Natural killer cell (primary cell): Measurements from ENCODE around the gene RNASE9. TPM values are rescaled to one million over a fixed set of nuclear protein-coding genes. Genes with fewer than 3 reads are reported as not detected.
"Not testable (repeated sequence)": the region's sequence is repeated elsewhere in the genome, so short reads cannot be mapped to it uniquely, and the experiment has no call there.

Experiments
- ATAC-seq, 3 donors: fragments of 150-1000 bp in 2 of 3; fragments of 200-7000 bp in 1 of 3; cut with Tn5 transposase; 1 replicate in 1 of 3; 2 replicates in 2 of 3; pipeline ENCODE4 v1.10.0; 2021; ENCODE audit warnings: mild to moderate bottlenecking in 2 of 3, moderate library complexity in 2 of 3
- DNase-seq, 2 donors: peaks; one replicate each; pipeline versions ENCODE4 v3.0.0 to v3.0.0-alpha.2; 2013 to 2021; ENCODE audit warnings: mixed read lengths in 1 of 2
- H3K27ac ChIP-seq: one replicate; pipeline ENCODE4 v1.5.1; 2013; ENCODE audit warnings: mild to moderate bottlenecking, low read length
- H3K27me3 ChIP-seq: one replicate; pipeline ENCODE4 v1.6.1; 2013; ENCODE audit warnings: low read length; ENCODE audit not compliant: control insufficient read depth, insufficient read depth
- H3K36me3 ChIP-seq: one replicate; pipeline ENCODE4 v1.6.1; 2013; ENCODE audit warnings: low read length; ENCODE audit not compliant: control insufficient read depth, insufficient read depth
- H3K4me1 ChIP-seq: one replicate; pipeline ENCODE4 v1.6.1; 2013; ENCODE audit warnings: low read length; ENCODE audit not compliant: control insufficient read depth, insufficient read depth
- H3K4me3 ChIP-seq: one replicate; pipeline ENCODE4 v1.5.1; 2013; ENCODE audit warnings: low read length
- H3K9me3 ChIP-seq: one replicate; pipeline ENCODE4 v1.6.1; 2013; ENCODE audit warnings: low read length; ENCODE audit not compliant: control insufficient read depth, insufficient read depth
- H3K27ac Mint-ChIP-seq, 2 donors: one replicate each; pipeline ENCODE4 v1.8.0; 2022; ENCODE audit warnings: mild to moderate bottlenecking in 2 of 2, mixed read lengths in 2 of 2, moderate library complexity in 1 of 2
- H3K27me3 Mint-ChIP-seq, 2 donors: one replicate each; pipeline ENCODE4 v1.8.0; 2022; ENCODE audit warnings: low read depth in 2 of 2, mixed read lengths in 2 of 2
- H3K36me3 Mint-ChIP-seq: one replicate; pipeline ENCODE4 v1.8.0; 2022; ENCODE audit warnings: mixed read lengths
- H3K4me1 Mint-ChIP-seq, 2 donors: one replicate each; pipeline ENCODE4 v1.8.0; 2022; ENCODE audit warnings: mixed read lengths in 2 of 2
- H3K4me3 Mint-ChIP-seq: one replicate; pipeline ENCODE4 v1.8.0; 2022; ENCODE audit warnings: mild to moderate bottlenecking, moderate library complexity, mixed read lengths
- H3K9me3 Mint-ChIP-seq, 2 donors: one replicate each; pipeline ENCODE4 v1.8.0; 2022; ENCODE audit warnings: mixed read lengths in 2 of 2
- WGBS: methylation state at CpG from one replicate; pipeline ENCODE4 v1.1.7; 2013; ENCODE audit warnings: missing lambda C conversion rate; ENCODE audit not compliant: insufficient coverage; 5-methylcytosine and 5-hydroxymethylcytosine counted together
- intact Hi-C: fragments of 100-400 bp; cut with micrococcal nuclease; formaldehyde crosslinking; loops from one replicate; pipeline ENCODE4 v1.14.2; 2022
- total RNA-seq, 4 donors: library from RNA; stranded (reverse); fragments of 120-200 nt in 1 of 4; gene quantifications; one replicate each; pipeline versions ENCODE4 v1.2.3 to v1.2.4, GENCODE V29; 2013 to 2022
- TF ChIP-seq, protein P1 (sequence below): fragments of 200-600 bp; IDR thresholded peaks from one replicate; pipeline ENCODE4 v1.8.0; 2022; ENCODE audit warnings: antibody characterized with exemption

Gene RNASE9
- total RNA-seq, 3 donors from 2014 or later (not counting 1 experiment from before 2014, with no cell fraction given), result not detected

DNA sequence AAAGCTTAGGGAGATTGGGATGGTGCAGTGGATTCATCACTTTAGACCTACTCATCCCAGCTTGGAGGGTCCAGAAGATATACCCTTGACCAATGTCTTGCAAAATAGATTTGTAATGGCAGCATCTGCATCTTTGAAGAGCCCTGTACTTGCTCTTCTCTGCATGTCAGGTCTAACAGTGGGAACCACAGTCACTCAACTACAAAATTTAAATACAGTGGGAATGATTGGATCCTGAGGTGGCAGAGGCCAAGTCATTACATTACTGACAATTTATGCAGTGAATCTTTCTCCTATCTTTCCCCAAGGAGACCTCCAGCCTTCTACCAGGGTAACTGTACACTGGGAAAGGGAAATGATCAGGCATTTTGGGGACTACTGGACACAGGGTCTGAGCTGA is 8.2 kb upstream of the RNASE9 start:
- H3K4me1 ChIP-seq, result no peaks in the 10 kb centered on the region
- no peak overlapping the region for H3K27ac ChIP-seq
- H3K27me3 Mint-ChIP-seq, result no peaks in the 10 kb centered on the region
- H3K36me3 Mint-ChIP-seq, result no peaks in the 10 kb centered on the region
- H3K36me3 ChIP-seq, result no peaks in the 10 kb centered on the region
- DNase-seq (no peak), ATAC-seq (no peak)
- intact Hi-C loops, result no loop called here
- H3K4me3 ChIP-seq, result no peak overlapping the region
- H3K4me1 Mint-ChIP-seq, result peaks cover 6% of the 10 kb centered on the region in 2 donors
- no peaks in the 10 kb centered on the region for H3K27me3 ChIP-seq
- TF ChIP-seq, protein P1, sequence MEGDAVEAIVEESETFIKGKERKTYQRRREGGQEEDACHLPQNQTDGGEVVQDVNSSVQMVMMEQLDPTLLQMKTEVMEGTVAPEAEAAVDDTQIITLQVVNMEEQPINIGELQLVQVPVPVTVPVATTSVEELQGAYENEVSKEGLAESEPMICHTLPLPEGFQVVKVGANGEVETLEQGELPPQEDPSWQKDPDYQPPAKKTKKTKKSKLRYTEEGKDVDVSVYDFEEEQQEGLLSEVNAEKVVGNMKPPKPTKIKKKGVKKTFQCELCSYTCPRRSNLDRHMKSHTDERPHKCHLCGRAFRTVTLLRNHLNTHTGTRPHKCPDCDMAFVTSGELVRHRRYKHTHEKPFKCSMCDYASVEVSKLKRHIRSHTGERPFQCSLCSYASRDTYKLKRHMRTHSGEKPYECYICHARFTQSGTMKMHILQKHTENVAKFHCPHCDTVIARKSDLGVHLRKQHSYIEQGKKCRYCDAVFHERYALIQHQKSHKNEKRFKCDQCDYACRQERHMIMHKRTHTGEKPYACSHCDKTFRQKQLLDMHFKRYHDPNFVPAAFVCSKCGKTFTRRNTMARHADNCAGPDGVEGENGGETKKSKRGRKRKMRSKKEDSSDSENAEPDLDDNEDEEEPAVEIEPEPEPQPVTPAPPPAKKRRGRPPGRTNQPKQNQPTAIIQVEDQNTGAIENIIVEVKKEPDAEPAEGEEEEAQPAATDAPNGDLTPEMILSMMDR, result no peak
- H3K9me3 ChIP-seq, result peaks cover 5% of the 10 kb centered on the region
- no peak overlapping the region for H3K27ac Mint-ChIP-seq
- H3K4me3 Mint-ChIP-seq, result no peak overlapping the region
- H3K9me3 Mint-ChIP-seq, result peaks cover 0 to 2% of the 10 kb centered on the region in 2 donors

DNA sequence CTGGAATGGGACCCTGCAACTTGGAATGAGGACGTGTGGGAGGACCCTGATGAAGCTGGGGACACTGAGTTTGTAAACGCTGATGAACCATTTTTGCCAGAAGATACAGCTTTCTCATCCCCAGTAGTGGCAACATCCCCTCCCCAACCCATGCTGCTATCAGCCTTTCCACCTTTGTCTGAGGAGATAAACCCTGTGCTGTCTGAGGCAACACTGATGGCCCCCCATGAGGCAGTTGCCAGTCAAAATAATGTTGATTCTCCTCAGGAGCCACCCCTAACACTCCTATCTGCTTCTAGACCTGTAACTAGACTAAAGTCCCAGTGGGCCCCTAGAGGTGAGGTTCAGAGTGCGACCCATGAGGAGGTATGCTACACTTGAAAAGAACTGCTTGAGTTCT is 7.5 kb upstream of the RNASE9 start:
- WGBS, result 92% methylated on average over 3 of the region's 3 CpGs
- H3K27me3 ChIP-seq, result no peaks in the 10 kb centered on the region
- TF ChIP-seq, protein P1, result no peak
- no peak overlapping the region for H3K27ac Mint-ChIP-seq
- H3K4me3 ChIP-seq, result no peak overlapping the region
- no peaks in the 10 kb centered on the region for H3K36me3 Mint-ChIP-seq
- no peak overlapping the region for H3K4me3 Mint-ChIP-seq
- H3K9me3 ChIP-seq, result peaks cover 5% of the 10 kb centered on the region
- peaks cover 6% of the 10 kb centered on the region in 2 donors for H3K4me1 Mint-ChIP-seq
- ATAC-seq (no peak), DNase-seq (no peak)
- intact Hi-C loops, result no loop called here
- peaks cover 0 to 2% of the 10 kb centered on the region in 2 donors for H3K9me3 Mint-ChIP-seq
- H3K4me1 ChIP-seq, result no peaks in the 10 kb centered on the region
- no peaks in the 10 kb centered on the region for H3K27me3 Mint-ChIP-seq
- H3K36me3 ChIP-seq, result no peaks in the 10 kb centered on the region
- H3K27ac ChIP-seq, result no peak overlapping the region

GRCh38 chr14:20567199-20567598 is 6.4 kb upstream of the RNASE9 start:
- ATAC-seq, H3K36me3 Mint-ChIP-seq, H3K27me3 ChIP-seq, DNase-seq, intact Hi-C loops, H3K27ac ChIP-seq, H3K4me1 Mint-ChIP-seq, H3K27ac Mint-ChIP-seq, H3K9me3 Mint-ChIP-seq, H3K9me3 ChIP-seq, H3K4me1 ChIP-seq, H3K4me3 ChIP-seq, H3K36me3 ChIP-seq, H3K27me3 Mint-ChIP-seq, H3K4me3 Mint-ChIP-seq: not testable (repeated sequence)
- WGBS, result 100% methylated on average over 1 of the region's 1 CpG

DNA sequence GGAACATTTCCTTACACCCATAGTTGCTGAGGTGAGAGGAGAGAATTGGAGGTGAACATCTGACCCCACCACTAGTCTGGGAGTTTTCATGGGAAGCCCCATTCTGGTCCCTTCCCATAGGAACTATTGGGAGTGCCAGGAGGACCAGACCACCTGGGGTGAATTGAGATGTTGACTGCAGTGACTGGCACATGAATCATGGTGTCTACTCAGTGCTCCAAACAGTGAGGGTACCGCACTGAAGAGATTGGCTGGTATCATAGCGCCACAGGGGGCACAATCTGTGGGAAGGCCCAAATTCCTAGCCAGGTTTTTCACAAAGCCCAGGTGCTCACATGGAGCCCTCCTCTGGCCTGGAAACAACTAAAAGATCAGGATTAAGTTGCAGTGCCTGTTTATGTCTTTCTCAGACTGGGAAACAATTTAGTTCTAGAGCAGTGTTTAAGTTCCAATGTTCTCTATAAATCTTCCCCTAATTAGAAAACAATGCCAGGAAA is 3.7 kb upstream of the RNASE9 start:
- peaks cover 0 to 2% of the 10 kb centered on the region in 2 donors for H3K9me3 Mint-ChIP-seq
- peaks cover 5% of the 10 kb centered on the region for H3K9me3 ChIP-seq
- no peak overlapping the region for H3K4me3 Mint-ChIP-seq
- DNase-seq (no peak), ATAC-seq (no peak)
- no peaks in the 10 kb centered on the region for H3K27me3 ChIP-seq
- intact Hi-C loops, result no loop called here
- no peak overlapping the region for H3K4me3 ChIP-seq
- TF ChIP-seq, protein P1, result no peak
- H3K27me3 Mint-ChIP-seq, result peaks cover 0 to 5% of the 10 kb centered on the region in 2 donors
- WGBS, result 95% methylated on average over 2 of the region's 2 CpGs
- H3K4me1 Mint-ChIP-seq, result no peaks in the 10 kb centered on the region
- H3K27ac Mint-ChIP-seq, result no peak overlapping the region
- no peak overlapping the region for H3K27ac ChIP-seq
- H3K36me3 Mint-ChIP-seq, result no peaks in the 10 kb centered on the region
- H3K36me3 ChIP-seq, result no peaks in the 10 kb centered on the region
- H3K4me1 ChIP-seq, result no peaks in the 10 kb centered on the region
